Measurements from ENCODE around the gene CIZ1.

CIZ1 gene

GRCh38 chr9:128124451-128124850, 66.9 kb downstream of the CIZ1 start:
- DNase-seq: no peak

DNA sequence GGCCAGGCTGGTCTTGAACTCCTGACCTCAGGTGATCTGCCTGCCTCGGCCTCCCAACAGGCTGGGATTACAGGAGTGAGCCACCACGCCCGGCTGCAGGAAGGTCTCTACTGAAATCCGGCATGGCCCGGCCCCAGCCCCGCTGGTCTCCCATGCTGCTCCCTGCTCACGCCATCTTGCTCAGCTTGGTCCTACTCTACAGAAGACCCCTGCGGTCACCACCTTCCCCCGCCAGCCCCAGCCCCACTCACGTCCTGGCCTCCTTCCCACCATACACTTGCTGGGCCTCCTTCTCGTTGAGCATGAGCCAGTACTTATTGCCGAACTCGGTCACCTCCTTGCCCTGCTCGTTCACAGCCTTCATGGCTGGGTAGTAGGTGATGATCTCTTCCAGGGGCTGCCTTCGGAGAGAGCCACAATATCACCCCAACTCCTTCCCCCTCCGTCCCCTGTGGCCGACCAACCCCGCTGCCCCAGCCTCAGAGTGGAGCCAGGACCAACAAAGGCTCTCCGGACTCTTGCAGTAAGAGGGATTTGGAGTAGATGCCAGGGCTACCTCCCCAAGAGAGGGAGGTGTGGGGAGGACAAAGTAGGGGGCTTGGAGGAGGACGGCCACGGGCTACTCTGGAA, 67.8 kb downstream of the CIZ1 start:
- no peak for DNase-seq

- no peak for DNase-seq
Observed at GRCh38 chr9:128122809-128123175, 68.6 kb downstream of the CIZ1 start.

DNA sequence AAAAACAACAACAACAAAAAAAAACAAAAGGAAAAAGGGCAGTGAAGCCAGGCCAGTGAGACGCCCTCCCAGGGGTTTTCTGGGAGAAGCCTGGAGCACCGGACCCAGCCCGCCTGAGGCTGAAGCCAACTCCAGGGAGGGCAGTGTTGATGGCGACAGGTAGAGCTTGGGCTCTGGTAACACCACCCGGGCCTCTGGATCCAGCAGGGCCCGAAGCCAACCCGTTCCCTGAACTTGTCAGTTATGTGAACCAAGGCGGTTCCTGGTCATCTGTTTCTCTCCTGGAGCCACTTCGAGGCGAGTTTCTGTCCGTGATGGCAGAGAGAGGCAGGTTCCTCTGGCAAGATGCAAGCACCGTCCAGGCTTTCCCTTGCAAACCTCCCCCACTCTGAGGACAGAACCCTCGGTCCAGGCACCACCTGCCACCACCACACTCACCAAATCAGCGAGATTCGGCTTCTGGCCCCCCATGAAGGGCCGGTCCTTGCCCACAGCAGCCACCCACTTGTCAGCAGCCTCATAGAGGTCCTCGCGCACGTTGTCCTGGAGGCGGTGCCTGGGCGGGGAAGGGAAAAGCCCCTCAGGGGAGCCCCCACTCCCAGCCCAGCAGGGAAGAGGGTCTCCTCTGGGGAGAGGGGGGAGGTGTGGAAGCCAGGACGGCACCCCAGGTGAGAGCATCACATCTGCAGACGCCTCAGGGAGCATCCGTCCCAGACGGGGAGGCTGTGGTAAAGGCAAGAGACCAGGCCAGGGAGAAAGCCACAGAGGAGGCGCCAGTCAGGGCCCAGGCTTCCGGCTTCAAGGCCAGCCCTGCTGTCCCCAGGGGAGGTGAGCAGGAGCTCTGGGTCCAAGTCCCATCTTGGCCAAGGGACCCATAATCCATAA, 69.2 kb downstream of the CIZ1 start:
- no peak for DNase-seq

DNA sequence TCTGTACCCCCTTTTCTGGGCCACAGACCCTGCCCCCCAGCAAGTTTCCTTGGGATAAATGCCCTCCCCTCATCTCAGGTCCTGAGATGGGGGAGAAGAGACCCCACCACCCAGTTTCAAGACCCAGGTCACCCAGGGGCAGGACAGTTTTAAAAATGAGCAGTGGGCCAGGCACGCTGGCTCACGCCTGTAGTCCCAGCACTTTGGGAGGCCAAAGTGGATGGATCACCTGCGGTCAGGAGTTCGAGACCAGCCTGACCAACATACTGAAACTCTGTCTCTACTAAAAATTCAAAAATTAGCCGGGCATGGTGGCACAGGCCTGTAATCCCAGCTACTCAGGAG, 69.9 kb downstream of the CIZ1 start:
- DNase-seq: no peak

GRCh38 chr9:128120741-128121465, 70.5 kb downstream of the CIZ1 start:
- DNase-seq: no peak

GRCh38 chr9:128120061-128120740, 71.2 kb downstream of the CIZ1 start:
- DNase-seq: no peak

DNA sequence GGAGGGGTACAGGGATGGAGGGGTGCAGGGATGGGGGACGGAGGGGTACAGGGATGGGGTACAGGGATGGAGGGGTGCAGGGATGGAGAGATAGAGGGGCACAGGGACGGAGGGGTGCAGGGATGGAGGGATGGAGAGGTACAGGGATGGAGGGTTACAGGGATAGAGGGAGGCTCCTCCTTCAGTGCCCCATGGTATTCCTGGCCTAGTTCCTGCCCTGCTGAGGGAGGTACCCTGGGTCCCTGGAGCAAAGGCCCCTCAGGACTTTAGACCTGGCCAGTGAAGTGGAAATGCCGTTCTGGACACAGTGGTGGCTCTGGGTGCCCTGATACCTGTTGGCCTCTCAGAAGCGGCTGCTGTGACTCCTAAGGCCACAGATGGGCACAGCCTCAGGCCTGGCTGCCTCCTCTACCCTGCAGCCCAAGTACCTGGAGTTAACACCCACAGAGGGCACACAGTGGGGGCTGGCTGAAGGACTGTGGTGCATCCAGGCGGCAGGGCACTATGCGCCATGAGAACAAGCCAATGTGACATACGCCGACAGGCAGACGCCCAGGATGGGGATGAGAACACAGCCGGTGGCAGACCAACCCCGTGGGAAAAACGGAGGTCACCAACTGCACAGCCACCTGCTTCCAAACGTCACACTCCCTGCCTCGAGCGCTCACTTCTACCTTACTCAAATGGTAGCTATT, 72.3 kb downstream of the CIZ1 start:
- no peak for DNase-seq

- no peak for DNase-seq
Observed at GRCh38 chr9:128118472-128118857, 72.9 kb downstream of the CIZ1 start.

DNA sequence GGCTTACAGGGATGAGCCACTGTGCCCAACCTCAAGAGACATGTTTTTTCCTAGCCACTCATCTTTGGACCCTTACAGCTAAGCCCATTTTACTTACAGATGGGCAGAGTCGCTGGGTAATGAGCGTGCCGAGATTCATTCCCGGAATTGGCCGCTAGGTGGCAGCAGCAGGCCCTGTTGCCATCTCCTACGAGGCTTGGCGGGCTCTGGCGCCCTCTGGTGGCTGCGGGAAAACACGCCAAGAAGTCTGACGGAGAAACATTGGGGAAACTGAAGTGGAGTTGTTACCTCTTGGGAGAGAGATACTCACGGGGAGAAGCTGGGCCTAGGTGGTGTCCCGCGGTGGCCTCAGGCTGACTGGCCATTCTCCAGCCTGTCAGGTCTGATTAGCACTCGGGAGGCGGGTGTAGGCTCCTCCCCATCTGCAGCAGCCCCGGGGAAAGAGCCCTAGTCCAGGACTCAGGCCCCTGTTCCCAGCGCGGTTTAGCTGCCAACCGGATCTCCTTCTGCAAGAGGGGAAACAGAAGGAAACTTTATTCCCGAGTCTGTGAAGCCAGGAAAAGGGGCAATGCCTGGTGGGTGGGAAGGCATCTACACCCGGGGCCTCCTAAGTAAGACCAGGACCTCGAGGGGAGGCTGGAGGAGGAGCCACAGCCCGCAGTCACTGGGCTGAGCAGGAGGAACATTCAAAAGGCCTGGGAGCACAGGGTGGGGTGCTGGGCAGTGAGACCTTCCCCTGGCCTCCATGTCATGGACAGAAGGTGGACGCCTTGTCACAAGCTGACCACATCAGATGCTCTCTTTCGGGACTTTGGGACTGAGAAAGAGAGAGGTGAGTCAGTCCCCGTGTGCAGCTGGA, 73.5 kb downstream of the CIZ1 start:
- DNase-seq: peak; percentile 99

DNA sequence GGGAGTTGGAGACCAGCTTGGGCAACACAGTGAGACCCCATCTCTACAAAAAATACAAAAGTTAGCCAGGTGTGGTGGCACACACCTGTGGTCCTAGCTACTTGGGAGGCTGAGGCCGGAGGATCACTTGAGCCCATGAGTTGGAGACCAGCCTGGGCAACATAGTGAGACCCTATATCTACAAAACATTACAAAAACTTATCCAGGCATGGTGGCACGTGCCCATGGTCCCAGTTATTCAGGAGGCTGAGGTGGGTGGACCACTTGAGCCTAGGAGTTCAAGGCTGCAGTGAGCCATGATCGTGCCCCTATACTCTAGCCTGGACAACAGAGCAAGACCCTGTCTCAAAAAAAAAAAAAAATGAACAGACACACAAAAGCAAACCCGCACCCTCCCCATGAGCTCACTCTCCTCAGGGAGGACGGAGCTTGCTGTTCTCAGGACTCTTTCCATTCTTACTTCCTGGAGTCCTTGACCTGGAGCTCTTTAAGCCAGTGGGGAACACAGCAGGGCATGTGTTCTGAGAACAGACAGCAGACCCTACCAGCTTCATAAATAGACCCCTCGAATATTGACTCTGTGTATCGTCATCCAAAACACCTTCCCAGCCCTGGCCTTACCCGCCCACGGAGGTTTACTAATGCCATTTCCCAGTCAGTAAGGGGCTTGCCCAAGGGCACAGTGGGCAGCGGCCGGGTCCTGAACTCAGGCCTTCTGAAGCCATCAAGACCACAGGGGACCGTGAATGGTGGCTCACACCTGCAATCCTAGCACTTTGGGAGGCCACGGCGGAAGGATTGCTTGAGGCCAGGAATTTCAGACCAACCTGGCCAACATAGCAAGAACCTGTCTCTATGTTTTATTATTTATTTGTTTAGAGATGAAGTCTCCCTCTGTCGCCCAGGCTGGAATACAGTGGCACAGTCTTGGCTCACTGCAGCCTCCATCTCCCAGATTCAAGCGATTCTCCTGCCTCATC, 75.0 kb downstream of the CIZ1 start:
- no peak for DNase-seq

Measured in stimulated activated CD4-positive, alpha-beta T cell treated with anti-CD3 and anti-CD28 coated beads, Interleukin-4, amount 100 ng/mL, for 1 hour (primary cell).